RKO (cell line): ENCODE measurements around the gene ST3GAL5.
"Not testable (repeated sequence)": the region's sequence is repeated elsewhere in the genome, so short reads cannot be mapped to it uniquely, and the experiment has no call there.

Experiments
- DNase-seq: peaks from one replicate; pipeline ENCODE4 v3.0.0-alpha.2; 2016; ENCODE audit warnings: low spot score

The ST3GAL5 gene

GRCh38 chr2:85893428-85894258, 4.9 kb upstream of the ST3GAL5 start:
- DNase-seq = no peak

GRCh38 chr2:85892216-85892944, 3.6 kb upstream of the ST3GAL5 start:
- no peak for DNase-seq

GRCh38 chr2:85890522-85891176, 1.9 kb upstream of the ST3GAL5 start:
- DNase-seq = no peak

- DNase-seq = no peak
These were observed 964 bp upstream of the ST3GAL5 start for GRCh38 chr2:85889627-85890281.

GRCh38 chr2:85888020-85888683, 638 bp downstream of the ST3GAL5 start:
- DNase-seq = no peak

GRCh38 chr2:85887566-85888019, 1.2 kb downstream of the ST3GAL5 start:
- no peak for DNase-seq

GRCh38 chr2:85886590-85886989, 2.2 kb downstream of the ST3GAL5 start:
- peak; percentile 87 for DNase-seq

- DNase-seq = no peak
These were observed 2.6 kb downstream of the ST3GAL5 start for GRCh38 chr2:85886141-85886540.

GRCh38 chr2:85881781-85882180, 7.0 kb downstream of the ST3GAL5 start:
- DNase-seq = not testable (repeated sequence)

GRCh38 chr2:85880716-85881328, 8.0 kb downstream of the ST3GAL5 start:
- not testable (repeated sequence) for DNase-seq

GRCh38 chr2:85878719-85879370, 9.9 kb downstream of the ST3GAL5 start:
- no peak for DNase-seq

GRCh38 chr2:85875350-85876050, 13.3 kb downstream of the ST3GAL5 start:
- DNase-seq = no peak

GRCh38 chr2:85873679-85874078, 15.1 kb downstream of the ST3GAL5 start:
- DNase-seq = no peak

- DNase-seq = no peak
These were observed 16.1 kb downstream of the ST3GAL5 start for GRCh38 chr2:85872536-85873161.

- no peak for DNase-seq
These were observed 17.2 kb downstream of the ST3GAL5 start for GRCh38 chr2:85871494-85872164.

- DNase-seq = no peak
These were observed 20.0 kb downstream of the ST3GAL5 start for GRCh38 chr2:85868822-85869221.

- no peak for DNase-seq
These were observed 21.1 kb downstream of the ST3GAL5 start for GRCh38 chr2:85867556-85868292.

GRCh38 chr2:85867121-85867520, 21.7 kb downstream of the ST3GAL5 start:
- DNase-seq = no peak
